IPS-NIHi11 (cell line): Measurements from ENCODE around the gene GHR.
"Not testable (repeated sequence)": the region's sequence is repeated elsewhere in the genome, so short reads cannot be mapped to it uniquely, and the experiment has no call there.

Source experiments
- DNase-seq: peaks from one replicate; pipeline ENCODE4 v3.0.0; 2012; ENCODE audit warnings: mixed read lengths, low spot score

Gene GHR

DNA sequence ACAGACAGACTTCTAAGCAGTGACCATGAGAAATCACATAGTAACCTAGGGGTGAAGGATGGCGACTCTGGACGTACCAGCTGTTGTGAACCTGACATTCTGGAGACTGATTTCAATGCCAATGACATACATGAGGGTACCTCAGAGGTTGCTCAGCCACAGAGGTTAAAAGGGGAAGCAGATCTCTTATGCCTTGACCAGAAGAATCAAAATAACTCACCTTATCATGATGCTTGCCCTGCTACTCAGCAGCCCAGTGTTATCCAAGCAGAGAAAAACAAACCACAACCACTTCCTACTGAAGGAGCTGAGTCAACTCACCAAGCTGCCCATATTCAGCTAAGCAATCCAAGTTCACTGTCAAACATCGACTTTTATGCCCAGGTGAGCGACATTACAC lies 295.4 kb downstream of the GHR start:
- DNase-seq, result no peak

DNA sequence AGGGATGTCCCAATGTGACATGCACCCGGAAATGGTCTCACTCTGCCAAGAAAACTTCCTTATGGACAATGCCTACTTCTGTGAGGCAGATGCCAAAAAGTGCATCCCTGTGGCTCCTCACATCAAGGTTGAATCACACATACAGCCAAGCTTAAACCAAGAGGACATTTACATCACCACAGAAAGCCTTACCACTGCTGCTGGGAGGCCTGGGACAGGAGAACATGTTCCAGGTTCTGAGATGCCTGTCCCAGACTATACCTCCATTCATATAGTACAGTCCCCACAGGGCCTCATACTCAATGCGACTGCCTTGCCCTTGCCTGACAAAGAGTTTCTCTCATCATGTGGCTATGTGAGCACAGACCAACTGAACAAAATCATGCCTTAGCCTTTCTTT lies 295.8 kb downstream of the GHR start:
- DNase-seq, result no peak

DNA sequence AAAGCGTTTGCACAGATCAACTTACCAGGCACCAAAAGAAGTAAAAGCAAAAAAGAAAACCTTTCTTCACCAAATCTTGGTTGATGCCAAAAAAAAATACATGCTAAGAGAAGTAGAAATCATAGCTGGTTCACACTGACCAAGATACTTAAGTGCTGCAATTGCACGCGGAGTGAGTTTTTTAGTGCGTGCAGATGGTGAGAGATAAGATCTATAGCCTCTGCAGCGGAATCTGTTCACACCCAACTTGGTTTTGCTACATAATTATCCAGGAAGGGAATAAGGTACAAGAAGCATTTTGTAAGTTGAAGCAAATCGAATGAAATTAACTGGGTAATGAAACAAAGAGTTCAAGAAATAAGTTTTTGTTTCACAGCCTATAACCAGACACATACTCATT lies 297.0 kb downstream of the GHR start:
- DNase-seq, result no peak

GRCh38 chr5:42721484-42721883 lies 298.2 kb downstream of the GHR start:
- no peak for DNase-seq

- not testable (repeated sequence) for DNase-seq
Measured at GRCh38 chr5:42734531-42735058, 311.4 kb downstream of the GHR start.

DNA sequence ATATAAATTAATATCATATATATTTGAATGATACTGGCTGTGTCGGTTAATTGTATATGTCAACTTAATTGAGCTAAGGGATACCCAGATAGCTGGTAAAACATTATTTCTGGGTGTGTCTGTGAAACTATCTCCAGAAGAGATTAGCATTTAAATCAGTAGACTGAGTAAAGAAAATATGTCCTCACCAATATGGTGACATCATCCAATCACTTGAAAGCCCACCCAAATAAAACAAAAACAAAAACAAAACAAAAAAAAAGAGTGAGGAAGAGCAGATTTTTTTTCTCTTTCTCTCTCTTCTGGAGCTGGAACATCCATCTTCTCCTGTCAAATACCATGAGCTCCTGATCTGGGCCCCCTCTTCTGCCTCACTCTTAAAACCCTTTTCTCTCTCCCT lies 317.7 kb downstream of the GHR start:
- no peak for DNase-seq

DNA sequence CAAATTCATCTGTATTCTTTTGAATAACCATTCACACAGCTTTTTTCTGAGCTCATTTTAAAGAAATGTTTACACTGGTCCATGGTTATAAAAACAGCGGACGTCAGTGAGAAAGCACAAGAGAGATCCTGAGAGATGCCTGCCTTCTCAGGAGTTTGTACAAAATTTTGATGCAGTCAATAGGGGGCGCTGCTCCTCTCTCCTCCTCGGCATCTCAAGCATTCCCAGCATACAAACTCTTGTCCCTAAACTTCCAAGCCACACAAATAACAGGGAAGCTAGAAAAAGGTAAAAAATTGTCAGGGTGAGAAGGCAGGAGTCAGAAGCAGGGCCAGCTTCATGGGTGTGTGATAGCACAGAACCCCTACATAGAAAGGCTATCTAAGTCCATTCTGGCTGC lies 322.2 kb downstream of the GHR start:
- peak; percentile 34 for DNase-seq

GRCh38 chr5:42745856-42746255 lies 322.6 kb downstream of the GHR start:
- DNase-seq, result no peak

- no peak for DNase-seq
Measured at GRCh38 chr5:42749020-42749419, 325.8 kb downstream of the GHR start.

GRCh38 chr5:42750507-42750906 lies 327.3 kb downstream of the GHR start:
- no peak for DNase-seq

DNA sequence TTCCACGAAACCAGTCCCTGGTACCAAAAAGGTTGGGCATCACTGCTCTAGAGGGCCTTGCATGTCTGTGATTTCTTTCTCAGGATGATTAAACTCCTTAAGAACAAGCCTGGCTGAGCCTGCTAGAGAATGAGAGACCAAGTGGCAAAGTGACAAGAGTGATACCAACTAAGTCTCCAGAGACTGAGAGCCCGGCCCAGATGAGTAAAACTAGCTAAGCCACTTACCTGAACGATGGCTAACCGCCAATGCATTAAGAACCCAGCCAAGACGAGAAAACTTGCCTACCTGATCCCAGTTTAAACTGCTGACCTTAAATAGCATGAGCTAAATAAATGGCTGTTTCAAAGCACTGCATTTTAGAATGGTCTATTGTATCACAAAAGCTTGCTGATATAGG lies 327.8 kb downstream of the GHR start:
- no peak for DNase-seq

DNA sequence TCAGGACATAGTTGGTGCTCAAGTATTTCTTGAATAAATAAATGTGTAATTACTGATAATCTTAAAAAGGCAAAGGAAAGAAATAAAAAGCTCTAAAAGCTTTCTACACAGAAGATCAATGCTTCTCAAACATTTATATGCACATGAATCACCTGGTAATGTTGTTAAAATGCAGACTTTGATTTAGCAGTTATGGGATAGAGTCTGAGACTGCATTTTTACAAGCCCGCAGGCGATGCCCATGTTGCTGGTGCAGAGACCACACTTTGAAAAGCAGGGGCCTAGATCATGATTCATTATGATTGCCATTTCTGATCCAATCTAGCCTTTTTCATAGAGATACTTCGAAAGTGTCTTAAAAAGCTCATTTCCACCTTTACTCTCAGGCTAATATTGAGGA lies 329.9 kb downstream of the GHR start:
- DNase-seq, result no peak

DNA sequence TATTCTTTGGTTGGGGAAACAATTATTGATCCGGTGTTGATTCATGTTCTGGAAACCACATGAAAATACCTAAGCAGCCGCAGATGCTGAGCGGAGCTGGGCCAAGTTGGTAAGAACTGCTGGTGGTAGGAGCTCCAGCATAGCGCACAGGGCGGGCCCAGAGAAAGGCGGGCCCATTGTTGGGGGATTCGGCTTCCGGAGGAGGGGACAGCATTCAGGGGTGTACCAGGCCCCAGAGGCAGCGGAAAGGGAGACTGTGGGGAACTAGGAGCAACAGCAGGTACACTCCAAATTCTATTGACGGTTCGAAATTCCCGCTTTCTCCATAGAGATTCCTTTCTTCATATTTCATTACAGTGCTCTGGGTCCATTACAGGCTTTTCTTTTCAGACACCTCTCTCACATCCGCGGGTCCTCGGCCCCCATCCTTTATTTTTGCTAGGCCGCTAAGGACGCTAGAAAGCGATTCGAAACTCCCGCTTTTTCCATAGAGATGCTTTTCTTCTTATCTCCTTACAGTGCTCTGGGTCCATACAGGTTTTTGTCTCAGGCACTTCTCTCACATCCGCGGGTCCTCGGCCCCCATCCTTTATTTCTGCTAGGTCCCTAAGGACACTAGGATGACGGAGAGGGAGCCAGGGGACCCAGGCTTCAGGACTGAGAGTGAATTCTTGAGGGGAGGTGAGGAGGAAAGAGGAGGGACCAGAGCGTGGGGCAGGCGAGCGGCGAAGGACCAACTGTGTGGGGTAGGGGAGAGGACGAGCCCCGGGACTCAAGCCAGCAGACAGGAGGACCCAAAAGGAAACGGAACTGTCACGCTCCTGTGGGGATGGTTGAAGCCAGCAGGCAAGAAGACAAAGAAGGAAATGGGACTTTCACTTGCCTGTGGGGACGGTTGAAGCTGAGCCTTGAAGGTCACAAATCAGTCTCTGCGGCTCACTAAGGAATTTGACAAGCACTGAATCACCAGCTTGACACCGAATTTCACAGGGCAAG lies 333.7 kb downstream of the GHR start, which contains the start of gene CCDC152:
TSS of gene CCDC152 (plus strand) at position 213 of the 996 bp plus-strand sequence. CDS start 2,304 bp downstream, outside the sequence.
- peak; percentile 64 for DNase-seq

DNA sequence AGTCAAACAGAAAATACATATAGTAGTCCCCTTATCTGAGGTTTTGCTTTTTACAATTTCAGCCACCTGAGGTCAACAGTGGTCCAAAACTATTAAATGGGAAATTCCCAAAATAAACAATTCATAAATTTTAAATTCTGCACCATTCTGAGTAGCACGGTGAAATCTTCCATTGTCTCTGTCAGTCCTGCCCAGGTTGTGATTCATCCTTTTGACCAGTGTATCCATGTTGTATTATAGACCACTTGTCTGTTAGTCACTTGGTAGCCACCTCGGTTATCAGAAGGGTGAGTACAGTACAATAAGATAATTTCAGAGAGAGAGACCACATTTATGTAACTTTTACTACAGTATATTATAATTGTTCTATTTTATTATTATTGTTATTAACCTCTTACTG lies 336.2 kb downstream of the GHR start:
- DNase-seq, result no peak

DNA sequence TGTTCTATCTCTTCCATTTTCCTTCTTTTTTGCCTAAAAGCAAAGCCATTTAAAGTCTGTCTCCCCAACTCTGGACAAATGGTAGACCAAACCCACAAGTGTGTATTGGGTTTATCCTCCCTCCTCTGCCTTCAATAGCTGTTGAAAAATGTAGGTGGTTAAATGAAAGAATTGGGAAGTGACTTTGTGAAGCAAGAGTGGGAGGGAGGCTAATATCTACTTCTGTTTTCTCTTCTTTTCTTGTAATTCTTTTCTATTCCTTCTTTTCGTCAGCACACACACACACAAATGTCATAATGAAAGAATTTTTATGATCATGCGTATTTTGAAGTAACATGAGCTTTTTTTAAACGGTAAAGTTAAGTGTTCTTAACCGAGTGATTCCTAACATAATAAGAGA lies 337.2 kb downstream of the GHR start:
- no peak for DNase-seq

- DNase-seq, result no peak
Measured at GRCh38 chr5:42761791-42762190, 338.6 kb downstream of the GHR start.

GRCh38 chr5:42767491-42768105 lies 344.4 kb downstream of the GHR start:
- DNase-seq, result peak; percentile 31

GRCh38 chr5:42768106-42768504 lies 344.9 kb downstream of the GHR start:
- DNase-seq, result no peak

- DNase-seq, result no peak
Measured at GRCh38 chr5:42770003-42770402, 346.8 kb downstream of the GHR start.
